ENCODE results near the gene LRRC27. TPM values are rescaled to one million over a fixed set of nuclear protein-coding genes. Genes with fewer than 3 reads are reported as not detected.

The LRRC27 gene
- total RNA-seq, 1 donor from 2014 or later, result 5.8 TPM

- H3K4me3 ChIP-seq (ENCODE audit: low read depth, low read length), result no peak overlapping the region
- no peak for TF ChIP-seq CTCF (conservative IDR thresholded peaks at IDR 0.05; ENCODE audit: low read depth, low read length)
- no peak for DNase-seq (ENCODE audit: low read depth)
These were observed 60.3 kb downstream of the LRRC27 start for GRCh38 chr10:132392184-132392800.

GRCh38 chr10:132392811-132393694, 61.1 kb downstream of the LRRC27 start:
- H3K4me3 ChIP-seq (ENCODE audit: low read depth, low read length), result no peak overlapping the region
- no peak for DNase-seq (ENCODE audit: low read depth)
- no peak for TF ChIP-seq CTCF (conservative IDR thresholded peaks at IDR 0.05; ENCODE audit: low read depth, low read length)

- no peak for DNase-seq (ENCODE audit: low read depth)
- no peak overlapping the region for H3K4me3 ChIP-seq (ENCODE audit: low read depth, low read length)
- no peak for TF ChIP-seq CTCF (conservative IDR thresholded peaks at IDR 0.05; ENCODE audit: low read depth, low read length)
These were observed 61.7 kb downstream of the LRRC27 start for GRCh38 chr10:132393695-132394181.

- DNase-seq (ENCODE audit: low read depth), result no peak
- TF ChIP-seq CTCF (conservative IDR thresholded peaks at IDR 0.05; ENCODE audit: low read depth, low read length), result no peak
- H3K4me3 ChIP-seq (ENCODE audit: low read depth, low read length), result no peak overlapping the region
These were observed 62.3 kb downstream of the LRRC27 start for GRCh38 chr10:132394201-132394811.

GRCh38 chr10:132394936-132395703, 63.1 kb downstream of the LRRC27 start:
- H3K4me3 ChIP-seq (ENCODE audit: low read depth, low read length), result peak overlapping the region; percentile 60
- TF ChIP-seq CTCF (conservative IDR thresholded peaks at IDR 0.05; ENCODE audit: low read depth, low read length), result no peak
- no peak for DNase-seq (ENCODE audit: low read depth)

- no peak for TF ChIP-seq CTCF (conservative IDR thresholded peaks at IDR 0.05; ENCODE audit: low read depth, low read length)
- H3K4me3 ChIP-seq (ENCODE audit: low read depth, low read length), result peak overlapping the region; percentile 60
- no peak for DNase-seq (ENCODE audit: low read depth)
These were observed 63.9 kb downstream of the LRRC27 start for GRCh38 chr10:132395704-132396493.

All from epithelial cell of proximal tubule (primary cell).